Keratinocyte (primary cell): Measurements from ENCODE around the gene MARCHF2. TPM values are rescaled to one million over a fixed set of nuclear protein-coding genes. Genes with fewer than 3 reads are reported as not detected.
"Not testable (repeated sequence)": the region's sequence is repeated elsewhere in the genome, so short reads cannot be mapped to it uniquely, and the experiment has no call there.

ENCODE experiments used
- DNase-seq: peaks from one replicate; pipeline ENCODE4 v3.0.0-alpha.2; 2011; ENCODE audit warnings: low read depth, missing footprints, low spot score
- FAIRE-seq: peaks from 2 replicates; lab custom pipeline; 2011; peaks lifted over from hg19 to GRCh38; lab: Jason Lieb, UNC
- H2AFZ ChIP-seq: 2 replicates; pipeline ENCODE4 v1.6.0; 2012; ENCODE audit warnings: low read length, control low read depth, inconsistent platforms; ENCODE audit not compliant: control insufficient read depth
- H3K27ac ChIP-seq: 2 replicates; pipeline ENCODE4 v1.5.1; 2011; ENCODE audit warnings: low read length; ENCODE audit not compliant: control insufficient read depth, insufficient read depth
- H3K27me3 ChIP-seq: 3 replicates; pipeline ENCODE4 v1.6.0; 2011; ENCODE audit warnings: low read length; ENCODE audit not compliant: control insufficient read depth, insufficient read depth; ENCODE audit errors: extremely low read depth
- H3K36me3 ChIP-seq, 2 experiments: 2 replicates in 1 of 2; 3 replicates in 1 of 2; pipeline ENCODE4 v1.5.1; 2011; ENCODE audit warnings: low read length in 2 of 2, mild to moderate bottlenecking in 1 of 2; ENCODE audit not compliant: control insufficient read depth in 2 of 2, insufficient read depth in 2 of 2; ENCODE audit errors: extremely low read depth in 1 of 2
- H3K4me1 ChIP-seq: 3 replicates; pipeline ENCODE4 v1.5.1; 2011; ENCODE audit warnings: low read length; ENCODE audit not compliant: control insufficient read depth, insufficient read depth; ENCODE audit errors: extremely low read depth
- H3K4me2 ChIP-seq: 3 replicates; pipeline ENCODE4 v1.6.0; 2011; ENCODE audit warnings: low read depth, low read length; ENCODE audit not compliant: control insufficient read depth, insufficient read depth; ENCODE audit errors: extremely low read depth
- H3K4me3 ChIP-seq, 3 experiments: fragments of 200-600 bp in 1 of 3; sonication (generic) in 1 of 3; 2 replicates in 2 of 3; 3 replicates in 1 of 3; pipeline ENCODE4 v1.5.1; 2011 to 2016; ENCODE audit warnings: low read length in 3 of 3, mild to moderate bottlenecking in 3 of 3, control low read depth in 2 of 3, inconsistent platforms in 1 of 3, low read depth in 1 of 3, mixed read lengths in 1 of 3, mixed run types in 1 of 3, moderate library complexity in 1 of 3; ENCODE audit not compliant: control insufficient read depth in 2 of 3, insufficient read depth in 2 of 3; ENCODE audit errors: extremely low read depth in 1 of 3
- H3K79me2 ChIP-seq: 2 replicates; pipeline ENCODE4 v1.6.0; 2012; ENCODE audit warnings: low read length; ENCODE audit not compliant: control insufficient read depth, insufficient read depth
- H3K9ac ChIP-seq: 3 replicates; pipeline ENCODE4 v1.6.0; 2011; ENCODE audit warnings: low read length; ENCODE audit not compliant: control insufficient read depth, insufficient read depth; ENCODE audit errors: extremely low read depth
- H3K9me1 ChIP-seq: 3 replicates; pipeline ENCODE4 v1.6.0; 2011; ENCODE audit warnings: low read length; ENCODE audit not compliant: control insufficient read depth, insufficient read depth; ENCODE audit errors: extremely low read depth
- H3K9me3 ChIP-seq: 2 replicates; pipeline ENCODE4 v1.5.1; 2012; ENCODE audit warnings: low read depth, low read length; ENCODE audit not compliant: control insufficient read depth
- H4K20me1 ChIP-seq: 3 replicates; pipeline ENCODE4 v1.6.0; 2011; ENCODE audit warnings: low read length; ENCODE audit not compliant: control insufficient read depth, insufficient read depth; ENCODE audit errors: extremely low read depth
- CTCF ChIP-seq, 3 experiments: IDR thresholded peaks in 1 of 3; conservative IDR thresholded peaks in 1 of 3; optimal IDR thresholded peaks in 1 of 3; 2 replicates in 2 of 3; 3 replicates in 1 of 3; pipeline versions ENCODE3 to v1.5.1; 2011; ENCODE audit warnings: low read length in 3 of 3, mild to moderate bottlenecking in 3 of 3, moderate library complexity in 2 of 3, control low read depth in 1 of 3, inconsistent platforms in 1 of 3; ENCODE audit not compliant: insufficient read depth in 2 of 3; ENCODE audit errors: extremely low read depth in 1 of 3
- EZH2 ChIP-seq: IDR thresholded peaks from one replicate; pipeline ENCODE4 v1.6.1; 2012; ENCODE audit warnings: inconsistent platforms, mild to moderate bottlenecking, low read length, moderate library complexity
- dilution Hi-C: fragments of 300-500 bp; cut with MboI; formaldehyde crosslinking; loops from one replicate; pipeline ENCODE4 v1.7.0; 2020; ENCODE audit warnings: low sequenced_read_pairs; ENCODE audit not compliant: extremely low pct_ligation_motif_present
- polyA plus RNA-seq, 5 experiments: library from polyadenylated mRNA; depleted of rRNA in 3 of 5; stranded (reverse) in 3 of 5; stranded (forward) in 1 of 5; unstranded in 1 of 5; fragments of >200 nt; gene quantifications; 1 replicate in 1 of 5; 2 replicates in 3 of 5; 3 replicates in 1 of 5; pipeline versions ENCODE4 v1.2.1 to v1.2.3, GENCODE V29; 2011 to 2012; ENCODE audit warnings: missing spikeins in 2 of 5, low read depth in 1 of 5, low replicate concordance in 1 of 5

The MARCHF2 gene
- polyA plus RNA-seq, 1 donor (not counting 4 experiments of a cell fraction or from before 2014, with no cell fraction given): 13.7 TPM

GRCh38 chr19:8371011-8371804, 41.9 kb upstream of the MARCHF2 start:
- no peak overlapping the region for H3K9ac ChIP-seq
- FAIRE-seq: no peak
- H3K27ac ChIP-seq: no peak overlapping the region
- no peaks in the 10 kb centered on the region for H3K79me2 ChIP-seq
- no peak overlapping the region for H3K4me3 ChIP-seq
- TF ChIP-seq EZH2 (no peak), CTCF (optimal IDR thresholded peaks at IDR 0.05 in 1 of 3, IDR thresholded peaks at IDR 0.05 in 1 of 3, conservative IDR thresholded peaks at IDR 0.05 in 1 of 3; ENCODE audit: extremely low read depth in 1 of 3, insufficient read depth in 2 of 3, low read length in 3 of 3) (no peak)
- dilution Hi-C loops: no loop called here
- peaks cover 17% of the 10 kb centered on the region in 2 experiments for H3K36me3 ChIP-seq
- peaks cover 2% of the 10 kb centered on the region for H4K20me1 ChIP-seq
- no peaks in the 10 kb centered on the region for H3K27me3 ChIP-seq
- H2AFZ ChIP-seq: no peak overlapping the region
- H3K4me2 ChIP-seq: no peak overlapping the region
- H3K9me1 ChIP-seq: no peaks in the 10 kb centered on the region
- peaks cover 13% of the 10 kb centered on the region for H3K4me1 ChIP-seq
- H3K9me3 ChIP-seq: no peaks in the 10 kb centered on the region
- no peak for DNase-seq

- H3K4me1 ChIP-seq: no peaks in the 10 kb centered on the region
- H3K9me1 ChIP-seq: no peaks in the 10 kb centered on the region
- H3K4me2 ChIP-seq: no peak overlapping the region
- H3K4me3 ChIP-seq: no peak overlapping the region
- no peaks in the 10 kb centered on the region for H3K9me3 ChIP-seq
- no peaks in the 10 kb centered on the region for H4K20me1 ChIP-seq
- H3K9ac ChIP-seq: no peak overlapping the region
- no peaks in the 10 kb centered on the region for H3K79me2 ChIP-seq
- TF ChIP-seq EZH2: no peak
- TF ChIP-seq CTCF (optimal IDR thresholded peaks at IDR 0.05 in 1 of 3, IDR thresholded peaks at IDR 0.05 in 1 of 3, conservative IDR thresholded peaks at IDR 0.05 in 1 of 3; ENCODE audit: extremely low read depth in 1 of 3, insufficient read depth in 2 of 3, low read length in 3 of 3): peak in 1 of 3 experiments; percentile 25
- no peaks in the 10 kb centered on the region for H3K27me3 ChIP-seq
- H3K27ac ChIP-seq: no peak overlapping the region
- no peak for DNase-seq
- H2AFZ ChIP-seq: no peak overlapping the region
- peaks cover 4 to 14% of the 10 kb centered on the region in 2 experiments for H3K36me3 ChIP-seq
- no peak for FAIRE-seq
- dilution Hi-C loops: no loop called here
These were observed 39.0 kb upstream of the MARCHF2 start for GRCh38 chr19:8373867-8374813.

GRCh38 chr19:8375766-8376165, 37.3 kb upstream of the MARCHF2 start:
- H3K9me3 ChIP-seq, H3K4me1 ChIP-seq, DNase-seq, H4K20me1 ChIP-seq, H3K9me1 ChIP-seq, H3K27ac ChIP-seq, H2AFZ ChIP-seq, H3K27me3 ChIP-seq, H3K79me2 ChIP-seq, dilution Hi-C loops, FAIRE-seq, H3K4me3 ChIP-seq, H3K4me2 ChIP-seq, H3K9ac ChIP-seq: not testable (repeated sequence)
- peaks cover 4 to 12% of the 10 kb centered on the region in 2 experiments for H3K36me3 ChIP-seq
